Hepatocyte (in vitro differentiated cells): ENCODE data around the gene NELFA.

Experiments
- EZH2 ChIP-seq: fragments of 200-600 bp; sonication (generic); IDR thresholded peaks from 2 replicates; pipeline ENCODE4 v1.6.1; 2016; ENCODE audit warnings: antibody characterized with exemption, mild to moderate bottlenecking, borderline replicate concordance
- EZH2phosphoT487 ChIP-seq: fragments of 200-600 bp; sonication (generic); IDR thresholded peaks from one replicate; pipeline ENCODE4 v1.6.1; 2018; ENCODE audit warnings: antibody characterized with exemption, mild to moderate bottlenecking, low read depth, moderate library complexity; ENCODE audit not compliant: unreplicated experiment, severe bottlenecking
- TF ChIP-seq, protein P1 (sequence below): fragments of 200-600 bp; sonication (generic); IDR thresholded peaks from 2 replicates; pipeline ENCODE4 v1.5.1; 2016; ENCODE audit warnings: antibody characterized with exemption, mild to moderate bottlenecking; ENCODE audit not compliant: poor library complexity

DNA sequence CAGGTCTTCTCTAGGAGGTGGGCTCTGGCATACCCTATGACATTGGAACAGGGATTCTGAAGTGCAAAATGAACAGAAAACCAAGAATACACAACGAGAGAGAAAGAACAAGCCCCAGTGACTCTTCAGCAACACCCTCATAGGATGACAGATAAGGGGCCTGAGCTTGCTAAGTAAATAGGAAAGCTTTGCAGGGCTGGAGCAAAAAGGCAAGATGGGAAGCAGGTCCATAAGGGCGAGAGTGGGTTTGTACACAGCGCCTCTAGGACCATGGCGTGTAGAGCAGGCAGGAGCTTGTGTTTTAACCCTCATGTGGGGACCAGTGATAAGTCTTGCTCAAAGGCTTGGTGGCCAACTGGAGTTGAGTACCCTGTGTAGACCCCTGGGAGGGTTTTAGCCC lies 45.8 kb downstream of the NELFA start:
- TF ChIP-seq, protein P1, sequence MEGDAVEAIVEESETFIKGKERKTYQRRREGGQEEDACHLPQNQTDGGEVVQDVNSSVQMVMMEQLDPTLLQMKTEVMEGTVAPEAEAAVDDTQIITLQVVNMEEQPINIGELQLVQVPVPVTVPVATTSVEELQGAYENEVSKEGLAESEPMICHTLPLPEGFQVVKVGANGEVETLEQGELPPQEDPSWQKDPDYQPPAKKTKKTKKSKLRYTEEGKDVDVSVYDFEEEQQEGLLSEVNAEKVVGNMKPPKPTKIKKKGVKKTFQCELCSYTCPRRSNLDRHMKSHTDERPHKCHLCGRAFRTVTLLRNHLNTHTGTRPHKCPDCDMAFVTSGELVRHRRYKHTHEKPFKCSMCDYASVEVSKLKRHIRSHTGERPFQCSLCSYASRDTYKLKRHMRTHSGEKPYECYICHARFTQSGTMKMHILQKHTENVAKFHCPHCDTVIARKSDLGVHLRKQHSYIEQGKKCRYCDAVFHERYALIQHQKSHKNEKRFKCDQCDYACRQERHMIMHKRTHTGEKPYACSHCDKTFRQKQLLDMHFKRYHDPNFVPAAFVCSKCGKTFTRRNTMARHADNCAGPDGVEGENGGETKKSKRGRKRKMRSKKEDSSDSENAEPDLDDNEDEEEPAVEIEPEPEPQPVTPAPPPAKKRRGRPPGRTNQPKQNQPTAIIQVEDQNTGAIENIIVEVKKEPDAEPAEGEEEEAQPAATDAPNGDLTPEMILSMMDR, result no peak
- no peak for TF ChIP-seq EZH2
- no peak for TF ChIP-seq EZH2phosphoT487
